Measurements from ENCODE around the gene TPRG1L. TPM values are rescaled to one million over a fixed set of nuclear protein-coding genes. Genes with fewer than 3 reads are reported as not detected.

TPRG1L gene
- total RNA-seq, 1 experiment from 2014 or later = 22.5 TPM

DNA sequence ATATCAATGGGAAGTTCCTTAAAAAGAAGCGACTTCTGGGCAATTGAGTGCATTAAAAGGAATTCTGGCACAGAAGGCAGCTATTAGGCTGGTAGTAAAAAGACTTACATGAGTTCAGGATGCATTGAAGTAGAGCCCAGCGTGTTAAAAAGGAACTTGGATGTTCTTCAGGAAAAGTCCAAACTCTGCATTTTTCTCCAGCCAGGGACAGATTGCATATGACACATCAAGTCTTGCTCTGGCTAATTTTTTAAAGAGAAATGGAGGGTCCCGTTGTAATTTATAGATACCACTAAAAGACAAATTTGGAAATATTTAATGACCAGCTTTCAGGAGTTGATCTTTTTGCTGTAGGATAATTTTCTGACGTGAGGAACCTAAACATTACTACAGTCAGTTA is 1.2 kb downstream of the TPRG1L start:
- intact Hi-C loops (cut with micrococcal nuclease; ENCODE audit: unreplicated experiment) = no loop called here
- Mint-ChIP-seq H3K27me3 (ENCODE audit: unreplicated experiment) (no peaks in the 10 kb centered on the region), H3K9me3 (ENCODE audit: low read depth, unreplicated experiment) (no peaks in the 10 kb centered on the region), H3K4me1 (ENCODE audit: low read depth, unreplicated experiment) (peaks cover 14% of the 10 kb centered on the region), H3K36me3 (ENCODE audit: insufficient read depth, unreplicated experiment) (peaks cover 35% of the 10 kb centered on the region), H3K4me3 (ENCODE audit: low read depth, unreplicated experiment) (peak overlapping the region; percentile 85), H3K27ac (ENCODE audit: unreplicated experiment) (no peak overlapping the region)
- CTCF ChIA-PET = no interaction called here
- BruUV-seq (replicated peaks) = no TSS peak
- no peak for DNase-seq
- no peak for TF ChIP-seq CTCF (IDR thresholded peaks at IDR 0.05; ENCODE audit: unreplicated experiment)

- no TSS peak for BruUV-seq (replicated peaks)
- no peak overlapping the region for H3K4me3 Mint-ChIP-seq (ENCODE audit: low read depth, unreplicated experiment)
- CTCF ChIA-PET = no interaction called here
- H3K36me3 Mint-ChIP-seq (ENCODE audit: insufficient read depth, unreplicated experiment) = peaks cover 35% of the 10 kb centered on the region
- no peaks in the 10 kb centered on the region for H3K27me3 Mint-ChIP-seq (ENCODE audit: unreplicated experiment)
- intact Hi-C loops (cut with micrococcal nuclease; ENCODE audit: unreplicated experiment) = no loop called here
- no peaks in the 10 kb centered on the region for H3K9me3 Mint-ChIP-seq (ENCODE audit: low read depth, unreplicated experiment)
- H3K4me1 Mint-ChIP-seq (ENCODE audit: low read depth, unreplicated experiment) = peaks cover 14% of the 10 kb centered on the region
- no peak overlapping the region for H3K27ac Mint-ChIP-seq (ENCODE audit: unreplicated experiment)
- no peak for TF ChIP-seq CTCF (IDR thresholded peaks at IDR 0.05; ENCODE audit: unreplicated experiment)
- no peak for DNase-seq
These were observed 2.9 kb downstream of the TPRG1L start for GRCh38 chr1:3627515-3628253.

- DNase-seq = no peak
- Mint-ChIP-seq H3K27ac (ENCODE audit: unreplicated experiment) (no peak overlapping the region), H3K9me3 (ENCODE audit: low read depth, unreplicated experiment) (no peaks in the 10 kb centered on the region), H3K4me3 (ENCODE audit: low read depth, unreplicated experiment) (no peak overlapping the region), H3K4me1 (ENCODE audit: low read depth, unreplicated experiment) (peaks cover 9% of the 10 kb centered on the region), H3K27me3 (ENCODE audit: unreplicated experiment) (no peaks in the 10 kb centered on the region), H3K36me3 (ENCODE audit: insufficient read depth, unreplicated experiment) (peaks cover 35% of the 10 kb centered on the region)
- CTCF ChIA-PET = no interaction called here
- intact Hi-C loops (cut with micrococcal nuclease; ENCODE audit: unreplicated experiment) = no loop called here
- no TSS peak for BruUV-seq (replicated peaks)
- TF ChIP-seq CTCF (IDR thresholded peaks at IDR 0.05; ENCODE audit: unreplicated experiment) = no peak
These were observed 3.6 kb downstream of the TPRG1L start for GRCh38 chr1:3628445-3628844.

DNA sequence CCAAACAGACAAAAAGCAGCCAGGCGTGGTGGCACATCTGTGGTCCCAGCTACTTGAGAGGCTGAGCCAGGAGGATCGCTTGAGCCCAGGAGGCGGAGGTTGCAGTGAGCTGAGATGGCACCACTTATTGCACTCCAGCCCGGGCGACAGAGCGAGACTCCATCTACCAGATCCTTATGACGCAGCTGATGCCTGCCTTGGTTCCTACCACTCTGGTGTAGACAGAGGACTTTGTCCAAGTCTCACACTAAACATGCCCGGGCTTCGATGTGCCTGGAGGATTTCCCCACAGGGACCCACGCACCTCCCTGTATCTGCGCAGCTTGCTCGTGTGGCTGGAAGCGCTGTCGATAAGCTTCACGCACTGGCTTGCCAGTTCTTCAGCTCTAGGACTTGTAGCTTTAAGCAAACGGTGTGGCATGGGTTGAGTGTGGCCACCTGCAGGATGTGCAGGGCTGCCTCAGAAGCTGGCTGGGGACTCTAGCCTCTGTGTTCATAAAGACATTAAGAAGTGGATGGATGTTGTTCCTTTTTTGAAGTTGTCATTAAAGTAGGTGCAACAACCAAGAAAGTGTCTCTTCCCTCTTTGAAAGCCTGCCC is 4.8 kb downstream of the TPRG1L start:
- DNase-seq = no peak
- CTCF ChIA-PET = no interaction called here
- Mint-ChIP-seq H3K4me1 (ENCODE audit: low read depth, unreplicated experiment) (no peaks in the 10 kb centered on the region), H3K27ac (ENCODE audit: unreplicated experiment) (no peak overlapping the region), H3K4me3 (ENCODE audit: low read depth, unreplicated experiment) (no peak overlapping the region), H3K9me3 (ENCODE audit: low read depth, unreplicated experiment) (no peaks in the 10 kb centered on the region), H3K27me3 (ENCODE audit: unreplicated experiment) (no peaks in the 10 kb centered on the region), H3K36me3 (ENCODE audit: insufficient read depth, unreplicated experiment) (peaks cover 32% of the 10 kb centered on the region)
- no peak for TF ChIP-seq CTCF (IDR thresholded peaks at IDR 0.05; ENCODE audit: unreplicated experiment)
- intact Hi-C loops (cut with micrococcal nuclease; ENCODE audit: unreplicated experiment) = no loop called here
- TSS peak; percentile 62 for BruUV-seq (replicated peaks)

Measured in Calu3 (cell line).